Activated CD4-positive, CD25-positive, alpha-beta regulatory T cell treated with anti-CD3 and anti-CD28 coated beads, Interleukin-2, amount 50 U/mL, for 16 hours (primary cell): ENCODE measurements around the gene VIM.

ENCODE experiments used
- DNase-seq: peaks from one replicate; pipeline ENCODE4 v3.0.0-alpha.2; 2020; ENCODE audit warnings: low read depth, low spot score

Gene VIM

GRCh38 chr10:17209881-17210280, 18.2 kb upstream of the VIM start:
- no peak for DNase-seq

GRCh38 chr10:17210361-17210760, 17.7 kb upstream of the VIM start:
- no peak for DNase-seq

GRCh38 chr10:17212802-17213221, 15.2 kb upstream of the VIM start:
- no peak for DNase-seq

- DNase-seq, result no peak
Measured at GRCh38 chr10:17213646-17214349, 14.2 kb upstream of the VIM start.

- no peak for DNase-seq
Measured at GRCh38 chr10:17214526-17214925, 13.5 kb upstream of the VIM start.

- no peak for DNase-seq
Measured at GRCh38 chr10:17214971-17215781, 12.9 kb upstream of the VIM start.

GRCh38 chr10:17215782-17216122, 12.3 kb upstream of the VIM start:
- DNase-seq, result no peak

GRCh38 chr10:17216217-17216900, 11.7 kb upstream of the VIM start:
- no peak for DNase-seq

- no peak for DNase-seq
Measured at GRCh38 chr10:17216901-17217395, 11.1 kb upstream of the VIM start.

GRCh38 chr10:17217631-17218232, 10.3 kb upstream of the VIM start:
- no peak for DNase-seq

- no peak for DNase-seq
Measured at GRCh38 chr10:17219024-17219423, 9.0 kb upstream of the VIM start.

- no peak for DNase-seq
Measured at GRCh38 chr10:17220652-17221100, 7.4 kb upstream of the VIM start.

- no peak for DNase-seq
Measured at GRCh38 chr10:17222329-17222728, 5.7 kb upstream of the VIM start.

- no peak for DNase-seq
Measured at GRCh38 chr10:17225808-17226207, 2.2 kb upstream of the VIM start.

- DNase-seq, result no peak
Measured at GRCh38 chr10:17226891-17227303, 1.1 kb upstream of the VIM start.

GRCh38 chr10:17227367-17228090, 512 bp upstream of the VIM start:
- no peak for DNase-seq

- peak; percentile 36 for DNase-seq
Measured at GRCh38 chr10:17229016-17229716, 1.1 kb downstream of the VIM start.

- DNase-seq, result no peak
Measured at GRCh38 chr10:17229717-17229966, 1.6 kb downstream of the VIM start.

- DNase-seq, result peak; percentile 73
Measured at GRCh38 chr10:17229967-17230682, 2.1 kb downstream of the VIM start.

- no peak for DNase-seq
Measured at GRCh38 chr10:17231788-17232187, 3.7 kb downstream of the VIM start.
